Retinal pigment epithelial cell (primary cell): Measurements from ENCODE around the gene SEMA3G.

Experiments
- DNase-seq: peaks from one replicate; pipeline ENCODE4 v3.0.0-alpha.2; 2010; ENCODE audit warnings: low read depth
- H3K4me3 ChIP-seq: 2 replicates; pipeline ENCODE4 v1.5.1; 2011; ENCODE audit warnings: mild to moderate bottlenecking, low read length, control low read depth, moderate library complexity
- CTCF ChIP-seq: conservative IDR thresholded peaks from 2 replicates; pipeline ENCODE4 v1.5.1; 2011; ENCODE audit warnings: low read depth, low read length, control low read depth, inconsistent platforms

SEMA3G gene

GRCh38 chr3:52406231-52406661 lies 38.7 kb downstream of the SEMA3G start:
- H3K4me3 ChIP-seq, result no peak overlapping the region
- DNase-seq, result no peak

GRCh38 chr3:52405601-52406110 lies 39.2 kb downstream of the SEMA3G start:
- no peak for TF ChIP-seq CTCF
- no peak for DNase-seq
- H3K4me3 ChIP-seq, result no peak overlapping the region

More at GRCh38 chr3:52406231-52406661, 38.7 kb downstream of the SEMA3G start:
- no peak for TF ChIP-seq CTCF

- DNase-seq, result no peak
These were observed 39.8 kb downstream of the SEMA3G start for GRCh38 chr3:52405066-52405465.

GRCh38 chr3:52404391-52404790 lies 40.5 kb downstream of the SEMA3G start:
- DNase-seq, result no peak
- H3K4me3 ChIP-seq, result no peak overlapping the region
- TF ChIP-seq CTCF, result no peak

More at GRCh38 chr3:52405066-52405465, 39.8 kb downstream of the SEMA3G start:
- TF ChIP-seq CTCF, result no peak
- no peak overlapping the region for H3K4me3 ChIP-seq

- TF ChIP-seq CTCF, result no peak
- no peak for DNase-seq
- no peak overlapping the region for H3K4me3 ChIP-seq
These were observed 40.9 kb downstream of the SEMA3G start for GRCh38 chr3:52403955-52404354.

- no peak overlapping the region for H3K4me3 ChIP-seq
- DNase-seq, result no peak
- TF ChIP-seq CTCF, result no peak
These were observed 41.5 kb downstream of the SEMA3G start for GRCh38 chr3:52403271-52403841.

DNA sequence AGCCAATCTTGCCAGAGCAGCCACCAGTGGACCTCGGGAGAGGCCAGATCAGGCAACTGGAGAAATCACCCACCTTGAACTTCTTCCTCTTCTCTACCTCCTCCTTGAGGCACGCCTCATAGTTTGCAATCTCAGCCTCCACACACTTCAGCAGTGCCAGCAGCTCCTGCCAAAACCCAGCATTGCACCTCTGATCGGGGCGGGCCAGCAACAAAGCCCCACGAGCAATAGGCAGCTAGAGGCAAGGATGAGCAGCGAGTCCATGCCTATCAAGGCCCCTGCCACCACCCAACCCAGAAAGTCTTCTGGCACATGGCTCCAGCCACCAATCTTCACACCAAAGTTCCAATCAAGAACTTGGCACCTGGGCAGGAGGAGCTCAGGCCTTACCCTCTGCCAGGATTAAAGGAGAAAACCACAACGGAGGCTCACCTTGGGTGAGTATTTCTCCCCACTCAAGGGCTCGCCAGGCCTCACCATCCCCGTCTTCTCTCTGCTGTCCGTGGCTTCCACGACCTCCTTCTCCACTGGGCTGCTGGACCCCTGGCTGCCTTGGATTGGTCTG lies 42.1 kb downstream of the SEMA3G start:
- TF ChIP-seq CTCF, result no peak
- DNase-seq, result no peak
- H3K4me3 ChIP-seq, result no peak overlapping the region
